Measurements from ENCODE around the gene CAPS. TPM values are rescaled to one million over a fixed set of nuclear protein-coding genes. Genes with fewer than 3 reads are reported as not detected.

The CAPS gene
- total RNA-seq, 1 donor from 2014 or later: 9.3 TPM

GRCh38 chr19:5932146-5932545 is 18.1 kb downstream of the CAPS start:
- no peak for DNase-seq (ENCODE audit: low spot score)
- Mint-ChIP-seq H3K4me3 (ENCODE audit: unreplicated experiment) (no peak overlapping the region), H3K36me3 (ENCODE audit: low read depth, unreplicated experiment) (peaks cover 29% of the 10 kb centered on the region), H3K9me3 (ENCODE audit: unreplicated experiment) (no peaks in the 10 kb centered on the region), H3K4me1 (ENCODE audit: unreplicated experiment) (peaks cover 10% of the 10 kb centered on the region), H3K27me3 (ENCODE audit: unreplicated experiment) (no peaks in the 10 kb centered on the region), H3K27ac (ENCODE audit: unreplicated experiment) (no peak overlapping the region)
- TF ChIP-seq CTCF (IDR thresholded peaks at IDR 0.05; ENCODE audit: unreplicated experiment): no peak

- H3K27ac Mint-ChIP-seq (ENCODE audit: unreplicated experiment): peak overlapping the region; percentile 61
- H3K9me3 Mint-ChIP-seq (ENCODE audit: unreplicated experiment): no peaks in the 10 kb centered on the region
- H3K36me3 Mint-ChIP-seq (ENCODE audit: low read depth, unreplicated experiment): peaks cover 31% of the 10 kb centered on the region
- peaks cover 10% of the 10 kb centered on the region for H3K4me1 Mint-ChIP-seq (ENCODE audit: unreplicated experiment)
- H3K27me3 Mint-ChIP-seq (ENCODE audit: unreplicated experiment): no peaks in the 10 kb centered on the region
- no peak for TF ChIP-seq CTCF (IDR thresholded peaks at IDR 0.05; ENCODE audit: unreplicated experiment)
- DNase-seq (ENCODE audit: low spot score): no peak
- H3K4me3 Mint-ChIP-seq (ENCODE audit: unreplicated experiment): no peak overlapping the region
Observed at GRCh38 chr19:5932609-5933262, 18.7 kb downstream of the CAPS start.

GRCh38 chr19:5933391-5934068 is 19.5 kb downstream of the CAPS start:
- DNase-seq (ENCODE audit: low spot score): no peak
- H3K36me3 Mint-ChIP-seq (ENCODE audit: low read depth, unreplicated experiment): peaks cover 23% of the 10 kb centered on the region
- no peaks in the 10 kb centered on the region for H3K27me3 Mint-ChIP-seq (ENCODE audit: unreplicated experiment)
- no peaks in the 10 kb centered on the region for H3K9me3 Mint-ChIP-seq (ENCODE audit: unreplicated experiment)
- peaks cover 10% of the 10 kb centered on the region for H3K4me1 Mint-ChIP-seq (ENCODE audit: unreplicated experiment)
- H3K4me3 Mint-ChIP-seq (ENCODE audit: unreplicated experiment): no peak overlapping the region
- H3K27ac Mint-ChIP-seq (ENCODE audit: unreplicated experiment): peak overlapping the region; percentile 61
- TF ChIP-seq CTCF (IDR thresholded peaks at IDR 0.05; ENCODE audit: unreplicated experiment): no peak

DNA sequence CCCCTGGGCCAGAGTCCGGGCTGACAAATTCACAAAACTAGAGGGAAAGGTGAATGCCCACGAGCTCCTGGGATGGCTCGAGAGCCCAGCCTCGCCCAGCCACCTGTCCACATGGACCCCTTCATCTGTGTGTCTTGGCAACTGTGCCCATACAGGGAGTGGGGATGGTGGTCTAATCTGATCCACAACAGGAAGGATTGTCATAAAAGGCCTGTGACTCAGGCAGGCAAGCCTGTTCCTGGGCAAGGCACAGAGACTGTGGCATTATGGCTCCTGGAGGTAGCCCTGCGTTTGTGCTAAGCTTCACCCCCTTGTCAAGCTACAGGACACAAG is 20.0 kb downstream of the CAPS start:
- no peak for TF ChIP-seq CTCF (IDR thresholded peaks at IDR 0.05; ENCODE audit: unreplicated experiment)
- no peaks in the 10 kb centered on the region for H3K27me3 Mint-ChIP-seq (ENCODE audit: unreplicated experiment)
- no peak for DNase-seq (ENCODE audit: low spot score)
- H3K9me3 Mint-ChIP-seq (ENCODE audit: unreplicated experiment): no peaks in the 10 kb centered on the region
- H3K27ac Mint-ChIP-seq (ENCODE audit: unreplicated experiment): no peak overlapping the region
- H3K4me3 Mint-ChIP-seq (ENCODE audit: unreplicated experiment): no peak overlapping the region
- peaks cover 19% of the 10 kb centered on the region for H3K36me3 Mint-ChIP-seq (ENCODE audit: low read depth, unreplicated experiment)
- H3K4me1 Mint-ChIP-seq (ENCODE audit: unreplicated experiment): peaks cover 10% of the 10 kb centered on the region

DNA sequence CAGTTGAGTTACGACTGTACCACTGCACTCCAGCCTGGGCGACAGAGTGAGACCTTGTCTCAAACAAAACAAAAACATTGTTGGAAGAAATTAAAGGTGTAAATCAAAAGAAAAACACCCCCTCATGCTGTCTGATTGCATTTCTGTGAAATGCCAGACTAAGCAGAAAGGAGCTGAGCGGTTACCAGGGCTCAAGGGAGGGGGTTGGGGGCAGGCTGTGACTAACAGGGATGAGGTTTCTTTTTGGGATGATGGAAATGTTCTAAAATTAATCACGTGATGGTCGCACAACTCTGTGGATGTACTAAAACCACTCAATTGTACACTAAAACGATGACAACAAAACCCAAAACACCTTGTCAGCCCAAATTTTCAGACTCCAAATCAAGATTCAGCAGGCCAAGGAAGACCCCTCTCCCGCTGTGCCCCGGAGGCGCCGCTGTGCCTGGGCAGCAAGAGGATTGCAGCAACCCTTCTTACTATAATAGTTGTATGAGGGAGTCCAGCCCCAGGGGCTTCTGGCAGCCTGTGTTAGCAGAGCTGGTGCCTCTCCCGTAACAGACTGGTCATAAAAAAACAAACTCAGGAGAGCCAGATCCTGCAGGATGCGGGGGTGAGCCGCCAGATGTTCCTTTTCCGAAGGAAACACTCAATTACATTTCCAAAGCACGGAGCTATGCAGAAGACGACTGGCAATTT is 20.9 kb downstream of the CAPS start:
- Mint-ChIP-seq H3K4me3 (ENCODE audit: unreplicated experiment) (no peak overlapping the region), H3K27me3 (ENCODE audit: unreplicated experiment) (no peaks in the 10 kb centered on the region), H3K36me3 (ENCODE audit: low read depth, unreplicated experiment) (peaks cover 22% of the 10 kb centered on the region), H3K4me1 (ENCODE audit: unreplicated experiment) (peaks cover 10% of the 10 kb centered on the region), H3K27ac (ENCODE audit: unreplicated experiment) (peak overlapping the region; percentile 24), H3K9me3 (ENCODE audit: unreplicated experiment) (no peaks in the 10 kb centered on the region)
- no peak for TF ChIP-seq CTCF (IDR thresholded peaks at IDR 0.05; ENCODE audit: unreplicated experiment)
- no peak for DNase-seq (ENCODE audit: low spot score)

Data from endothelial cell (in vitro differentiated cells).